GM12874 (cell line): Measurements from ENCODE around the gene STXBP5L.

Experiments used
- TF ChIP-seq, protein P1 (sequence below): IDR thresholded peaks from 2 replicates; pipeline ENCODE4 v1.5.1; 2011; ENCODE audit warnings: low read depth, mild to moderate bottlenecking, control low read depth, low read length, moderate library complexity; ENCODE audit not compliant: insufficient read depth

STXBP5L gene

DNA sequence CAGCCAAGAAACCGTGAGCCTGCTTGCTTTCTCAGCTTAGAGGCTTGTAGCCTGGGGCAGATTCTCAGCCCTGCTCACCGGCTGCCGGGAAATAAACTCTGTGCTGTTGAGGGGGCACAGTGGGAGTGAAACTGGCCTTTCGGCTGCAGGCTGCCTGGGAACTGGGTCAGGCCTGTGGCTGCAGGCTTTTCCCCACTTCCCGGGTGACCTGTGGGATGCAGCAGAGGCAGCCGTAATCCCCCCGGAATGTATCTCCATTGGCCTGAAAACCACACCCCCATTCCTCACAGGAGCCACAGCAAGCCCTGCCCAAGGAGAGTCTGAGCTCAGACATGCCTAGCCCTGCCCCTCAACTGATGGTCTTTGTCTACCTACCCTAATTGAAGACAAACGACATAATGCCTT lies 110.9 kb downstream of the STXBP5L start:
- TF ChIP-seq, protein P1, sequence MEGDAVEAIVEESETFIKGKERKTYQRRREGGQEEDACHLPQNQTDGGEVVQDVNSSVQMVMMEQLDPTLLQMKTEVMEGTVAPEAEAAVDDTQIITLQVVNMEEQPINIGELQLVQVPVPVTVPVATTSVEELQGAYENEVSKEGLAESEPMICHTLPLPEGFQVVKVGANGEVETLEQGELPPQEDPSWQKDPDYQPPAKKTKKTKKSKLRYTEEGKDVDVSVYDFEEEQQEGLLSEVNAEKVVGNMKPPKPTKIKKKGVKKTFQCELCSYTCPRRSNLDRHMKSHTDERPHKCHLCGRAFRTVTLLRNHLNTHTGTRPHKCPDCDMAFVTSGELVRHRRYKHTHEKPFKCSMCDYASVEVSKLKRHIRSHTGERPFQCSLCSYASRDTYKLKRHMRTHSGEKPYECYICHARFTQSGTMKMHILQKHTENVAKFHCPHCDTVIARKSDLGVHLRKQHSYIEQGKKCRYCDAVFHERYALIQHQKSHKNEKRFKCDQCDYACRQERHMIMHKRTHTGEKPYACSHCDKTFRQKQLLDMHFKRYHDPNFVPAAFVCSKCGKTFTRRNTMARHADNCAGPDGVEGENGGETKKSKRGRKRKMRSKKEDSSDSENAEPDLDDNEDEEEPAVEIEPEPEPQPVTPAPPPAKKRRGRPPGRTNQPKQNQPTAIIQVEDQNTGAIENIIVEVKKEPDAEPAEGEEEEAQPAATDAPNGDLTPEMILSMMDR, result no peak

DNA sequence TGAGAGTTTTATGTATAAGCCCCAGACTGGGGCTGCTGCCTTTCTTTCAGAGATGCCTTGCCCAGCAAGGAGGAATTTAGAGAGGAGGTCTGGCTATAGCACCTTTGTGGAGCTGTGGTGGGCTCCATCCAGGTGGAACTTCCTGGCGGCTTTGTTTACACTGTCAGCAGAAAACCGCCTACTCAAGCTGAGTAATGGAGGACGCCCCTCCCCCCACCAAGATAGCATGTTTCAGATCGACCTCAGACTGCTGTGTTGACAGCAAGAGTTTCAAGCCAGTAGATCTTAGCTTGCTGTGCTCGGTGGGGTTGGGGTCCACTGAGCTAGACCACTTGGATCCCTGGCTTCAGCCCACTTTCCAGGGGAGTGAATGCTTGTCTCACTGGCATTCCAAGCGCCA lies 155.6 kb downstream of the STXBP5L start:
- TF ChIP-seq, protein P1, result no peak

DNA sequence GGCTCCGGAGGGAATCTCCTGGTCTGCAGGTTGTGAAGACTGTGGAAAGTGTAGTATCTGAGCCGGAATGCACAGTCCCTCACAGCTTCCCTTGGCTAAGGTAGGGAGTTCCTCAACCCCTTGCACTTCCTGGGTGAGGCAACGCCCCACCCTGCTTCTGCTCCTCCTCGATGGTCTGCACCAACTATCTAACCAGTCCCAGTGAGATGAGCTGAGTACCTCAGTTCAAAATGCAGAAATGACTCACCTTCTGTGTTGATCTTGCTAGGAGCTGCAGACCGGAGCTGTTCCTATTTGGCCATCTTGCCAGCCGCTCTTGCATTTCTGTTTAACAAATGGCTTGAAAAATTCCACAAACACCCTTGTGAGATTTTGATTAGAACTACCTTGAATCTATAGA lies 156.1 kb downstream of the STXBP5L start:
- TF ChIP-seq, protein P1, result no peak

DNA sequence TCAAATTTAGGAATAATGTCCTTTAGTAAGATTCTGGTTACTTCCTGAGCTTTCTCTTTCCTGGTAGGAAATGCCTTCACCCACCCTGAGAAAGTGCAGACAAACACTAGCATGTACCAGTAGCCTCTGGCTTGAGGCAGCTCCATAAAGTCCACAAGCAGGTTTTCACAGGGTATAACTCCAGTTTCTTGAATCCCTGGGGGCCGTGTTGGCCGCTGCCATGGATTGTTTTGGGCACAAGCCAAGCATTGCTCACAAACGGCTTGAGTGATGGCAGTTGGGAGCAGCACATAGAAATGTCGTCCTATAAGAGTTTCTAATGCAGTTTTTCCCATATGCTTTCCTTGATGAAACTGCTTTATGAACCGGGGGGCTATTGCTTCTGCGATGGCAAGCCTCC lies 164.1 kb downstream of the STXBP5L start:
- TF ChIP-seq, protein P1, result no peak

DNA sequence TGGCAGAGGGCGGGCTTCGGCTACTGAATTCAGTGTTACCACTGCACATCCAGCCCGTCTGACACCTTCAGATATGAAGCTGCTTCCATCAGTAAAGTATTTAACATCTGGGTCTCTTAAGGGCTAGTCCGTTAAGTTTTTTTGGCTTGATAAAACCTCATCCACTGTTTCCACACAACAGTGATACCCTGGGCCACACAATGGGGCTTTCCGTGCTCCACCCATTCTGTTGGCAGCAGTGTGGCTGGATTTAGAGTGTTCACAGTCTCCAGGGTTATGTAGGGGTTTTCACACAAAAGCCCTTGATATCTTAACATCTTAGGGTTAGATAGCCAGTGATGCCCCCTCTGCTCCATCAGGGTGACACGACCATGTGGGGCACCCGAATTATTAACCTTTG lies 165.0 kb downstream of the STXBP5L start:
- TF ChIP-seq, protein P1, result no peak

DNA sequence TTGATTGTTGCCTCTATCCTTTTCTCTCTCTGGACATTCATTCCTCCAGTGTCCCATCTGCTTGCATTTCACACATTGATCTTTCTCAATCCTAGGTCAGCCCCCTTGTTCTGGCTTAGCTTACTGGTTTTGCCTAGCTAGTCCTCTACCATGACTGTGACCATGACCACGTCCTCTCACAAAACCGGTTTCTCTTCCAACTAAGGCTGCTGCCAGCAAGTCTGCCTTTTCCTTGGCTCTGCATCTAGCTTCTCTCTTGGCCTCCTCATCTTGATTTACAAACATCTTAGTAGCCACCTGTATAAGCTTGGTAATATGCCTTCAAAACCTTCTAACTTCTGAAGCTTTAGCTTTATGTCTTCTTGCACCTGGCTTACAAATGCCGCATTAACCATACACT lies 167.2 kb downstream of the STXBP5L start:
- TF ChIP-seq, protein P1, result no peak

DNA sequence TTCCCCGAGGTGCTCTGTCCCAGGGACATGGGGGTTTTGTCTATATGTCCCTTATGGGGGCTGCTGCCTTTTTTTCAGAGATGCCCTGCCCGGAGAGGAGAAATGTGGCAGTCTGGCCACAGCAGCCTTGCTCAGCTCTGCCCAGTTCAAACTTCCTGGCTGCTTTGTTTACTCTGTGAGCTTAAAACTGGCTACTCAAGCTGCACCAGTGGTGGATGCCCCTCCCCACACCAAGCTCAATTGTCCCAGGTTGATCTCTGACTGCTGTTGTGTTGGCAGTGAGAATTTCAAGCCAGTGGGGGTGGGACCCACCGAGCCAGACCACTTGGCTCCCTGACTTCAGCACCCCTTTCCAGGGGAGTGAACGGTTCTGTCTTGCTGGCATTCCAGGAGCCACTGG lies 188.9 kb downstream of the STXBP5L start:
- TF ChIP-seq, protein P1, result no peak

DNA sequence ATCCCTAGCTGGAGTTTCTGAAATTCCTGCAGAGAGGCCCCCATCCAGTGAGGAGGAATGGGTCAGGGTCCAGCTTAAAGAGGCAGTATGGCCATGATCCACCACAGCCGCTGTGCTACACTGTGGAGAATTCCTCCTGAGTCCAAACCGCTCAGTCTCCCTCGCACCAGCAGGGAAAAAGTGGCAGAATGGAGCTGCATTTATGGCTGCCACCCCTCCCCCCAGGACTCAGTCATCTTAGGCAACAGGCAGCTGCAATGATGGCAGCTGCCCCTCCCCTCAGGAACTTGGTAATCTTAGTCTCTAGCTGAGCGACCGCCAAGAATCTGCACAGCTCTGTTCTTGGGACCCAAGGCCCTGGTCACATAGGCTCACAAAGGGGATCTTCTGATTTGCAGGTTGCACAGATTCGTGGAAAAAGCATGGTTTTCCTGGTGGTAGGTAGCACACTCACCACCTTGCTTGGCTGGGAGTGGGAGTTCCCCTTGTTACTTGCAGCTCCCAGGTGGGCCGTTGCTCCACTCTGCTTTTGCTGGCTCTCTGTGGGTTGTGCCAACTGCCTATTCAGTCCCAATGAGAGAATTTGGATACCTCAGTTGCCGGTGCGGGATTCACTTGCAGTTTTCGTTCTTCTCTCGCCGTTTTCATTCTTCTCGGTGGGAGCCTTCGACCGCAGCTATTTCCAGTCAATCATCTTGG lies 204.1 kb downstream of the STXBP5L start:
- TF ChIP-seq, protein P1, result no peak
